ENCODE measurements around the gene HSPB1.

The HSPB1 gene

DNA sequence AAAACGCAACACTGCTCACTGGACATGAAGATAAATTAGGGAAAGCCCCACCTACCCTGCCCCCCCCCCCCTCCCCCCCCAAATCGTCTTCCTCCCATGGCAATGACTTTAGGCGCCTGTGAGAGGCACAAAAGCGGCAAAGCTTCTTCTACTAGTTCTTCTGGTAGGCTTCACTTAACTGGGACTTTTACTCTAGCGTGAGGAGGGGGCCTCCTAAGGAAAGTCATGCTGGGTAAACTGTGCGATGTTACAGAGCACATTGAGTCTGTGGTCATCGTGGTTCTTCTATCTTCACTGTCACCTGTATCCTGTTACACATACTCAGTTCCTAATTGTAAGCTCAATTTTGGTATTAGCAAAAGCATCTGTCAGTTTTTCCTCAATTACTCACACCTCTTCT, 25.1 kb downstream of the HSPB1 start:
- H3K27ac ChIP-seq, result no peak overlapping the region
- TF ChIP-seq, protein P1, sequence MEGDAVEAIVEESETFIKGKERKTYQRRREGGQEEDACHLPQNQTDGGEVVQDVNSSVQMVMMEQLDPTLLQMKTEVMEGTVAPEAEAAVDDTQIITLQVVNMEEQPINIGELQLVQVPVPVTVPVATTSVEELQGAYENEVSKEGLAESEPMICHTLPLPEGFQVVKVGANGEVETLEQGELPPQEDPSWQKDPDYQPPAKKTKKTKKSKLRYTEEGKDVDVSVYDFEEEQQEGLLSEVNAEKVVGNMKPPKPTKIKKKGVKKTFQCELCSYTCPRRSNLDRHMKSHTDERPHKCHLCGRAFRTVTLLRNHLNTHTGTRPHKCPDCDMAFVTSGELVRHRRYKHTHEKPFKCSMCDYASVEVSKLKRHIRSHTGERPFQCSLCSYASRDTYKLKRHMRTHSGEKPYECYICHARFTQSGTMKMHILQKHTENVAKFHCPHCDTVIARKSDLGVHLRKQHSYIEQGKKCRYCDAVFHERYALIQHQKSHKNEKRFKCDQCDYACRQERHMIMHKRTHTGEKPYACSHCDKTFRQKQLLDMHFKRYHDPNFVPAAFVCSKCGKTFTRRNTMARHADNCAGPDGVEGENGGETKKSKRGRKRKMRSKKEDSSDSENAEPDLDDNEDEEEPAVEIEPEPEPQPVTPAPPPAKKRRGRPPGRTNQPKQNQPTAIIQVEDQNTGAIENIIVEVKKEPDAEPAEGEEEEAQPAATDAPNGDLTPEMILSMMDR (conservative IDR thresholded peaks at IDR 0.05), result no peak
- TF ChIP-seq ZFX (IDR thresholded peaks at IDR 0.05), result no peak

DNA sequence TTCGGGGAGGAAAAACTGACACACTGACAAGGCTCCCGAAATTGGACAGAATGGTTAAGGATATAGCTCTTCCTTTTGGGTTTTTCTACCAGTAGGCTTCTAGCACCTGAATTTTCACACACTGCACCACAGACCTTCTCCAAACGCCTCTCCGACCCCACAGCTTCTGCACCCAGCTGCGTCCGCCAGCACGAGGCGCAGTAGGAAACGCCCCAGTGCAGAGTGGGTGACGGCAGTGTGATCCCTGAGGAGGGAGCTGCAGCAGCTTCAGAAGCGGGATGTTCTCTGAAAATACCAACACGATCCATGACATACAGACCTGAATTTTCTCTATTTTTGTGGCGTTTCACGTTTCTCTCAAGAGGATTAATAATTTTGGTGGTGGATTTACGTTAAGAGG, 25.9 kb downstream of the HSPB1 start:
- H3K27ac ChIP-seq, result no peak overlapping the region
- TF ChIP-seq, protein P1 (conservative IDR thresholded peaks at IDR 0.05), result no peak
- no peak for TF ChIP-seq ZFX (IDR thresholded peaks at IDR 0.05)

DNA sequence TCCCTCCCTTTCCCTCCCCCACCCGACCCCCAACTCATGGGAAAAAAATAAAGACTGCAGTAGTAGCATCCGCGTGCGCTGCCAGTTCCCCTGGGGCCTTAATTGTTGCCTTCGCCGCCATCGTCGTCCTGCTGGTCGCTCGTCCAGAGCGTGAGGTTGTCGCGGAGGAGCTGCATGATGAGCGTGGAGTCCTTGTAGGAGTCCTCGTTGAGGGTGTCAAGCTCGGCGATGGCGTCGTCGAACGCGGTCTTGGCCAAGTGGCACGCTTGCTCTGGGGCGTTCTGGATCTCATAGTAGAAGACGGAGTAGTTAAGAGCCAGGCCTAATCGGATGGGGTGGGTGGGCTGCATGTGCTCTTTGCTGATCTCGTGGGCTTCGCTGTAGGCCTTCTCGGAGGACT, 27.0 kb downstream of the HSPB1 start:
- TF ChIP-seq, protein P1 (conservative IDR thresholded peaks at IDR 0.05), result no peak
- H3K27ac ChIP-seq, result no peak overlapping the region

DNA sequence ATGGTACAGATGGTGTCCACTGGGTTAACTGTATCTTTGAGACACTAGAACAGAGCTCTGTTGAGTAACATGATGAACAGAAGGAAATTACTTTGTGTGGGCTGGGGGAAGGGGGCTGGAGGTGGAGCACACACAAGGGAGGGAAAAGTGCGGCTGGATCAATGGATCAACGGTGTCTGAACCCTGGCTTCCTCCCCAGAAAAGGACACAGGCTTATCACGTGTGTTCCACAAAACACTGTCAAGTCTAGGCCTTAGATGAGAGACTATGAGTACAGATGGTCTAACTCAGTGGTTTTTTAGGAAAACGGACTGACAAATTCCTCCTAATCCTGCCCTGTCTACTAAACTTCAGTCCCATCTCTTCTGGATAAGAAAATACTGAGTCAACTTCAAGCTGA, 27.8 kb downstream of the HSPB1 start:
- no peak for TF ChIP-seq ZFX (IDR thresholded peaks at IDR 0.05)
- TF ChIP-seq, protein P1 (conservative IDR thresholded peaks at IDR 0.05), result no peak
- no peak overlapping the region for H3K27ac ChIP-seq

DNA sequence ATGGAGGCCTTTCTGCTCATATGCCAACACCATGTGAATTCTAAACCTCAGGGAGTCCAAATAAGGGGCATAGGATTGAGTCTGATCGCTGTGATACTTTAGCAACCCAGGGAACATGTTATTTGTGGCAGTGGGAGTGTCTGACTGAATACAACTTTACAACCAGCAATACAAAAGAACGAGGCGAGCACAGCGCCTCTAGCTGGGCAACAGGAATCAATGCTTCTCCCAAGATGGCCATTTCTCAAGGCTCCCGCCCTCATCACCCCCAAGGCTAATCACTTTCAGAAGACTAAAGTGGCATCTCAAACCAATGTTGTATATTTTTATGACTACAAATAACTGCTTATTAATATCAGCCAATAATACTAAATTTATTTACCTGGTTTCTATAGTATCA, 28.2 kb downstream of the HSPB1 start:
- TF ChIP-seq, protein P1 (conservative IDR thresholded peaks at IDR 0.05), result no peak
- TF ChIP-seq ZFX (IDR thresholded peaks at IDR 0.05), result no peak
- no peak overlapping the region for H3K27ac ChIP-seq

DNA sequence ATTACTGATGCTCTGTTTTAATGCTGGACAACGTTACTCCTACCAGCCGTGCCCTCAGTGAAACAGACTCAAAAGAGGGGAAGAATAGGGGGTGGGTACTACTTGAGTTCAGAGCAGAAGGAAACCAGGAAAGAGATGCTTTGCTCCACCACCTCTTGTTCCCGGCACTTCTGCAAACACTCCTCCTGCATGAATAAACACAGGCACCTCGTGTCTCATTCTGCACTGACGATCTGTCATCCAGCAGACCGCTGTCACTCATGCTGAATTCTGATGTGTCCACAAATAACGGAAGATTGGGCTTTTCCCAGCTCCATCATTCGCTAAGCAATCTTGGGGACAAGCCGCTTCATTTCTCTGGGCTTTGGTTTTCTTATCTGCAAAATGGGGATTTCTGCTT, 29.6 kb downstream of the HSPB1 start:
- TF ChIP-seq, protein P1 (conservative IDR thresholded peaks at IDR 0.05), result no peak
- no peak for TF ChIP-seq ZFX (IDR thresholded peaks at IDR 0.05)
- H3K27ac ChIP-seq, result no peak overlapping the region

DNA sequence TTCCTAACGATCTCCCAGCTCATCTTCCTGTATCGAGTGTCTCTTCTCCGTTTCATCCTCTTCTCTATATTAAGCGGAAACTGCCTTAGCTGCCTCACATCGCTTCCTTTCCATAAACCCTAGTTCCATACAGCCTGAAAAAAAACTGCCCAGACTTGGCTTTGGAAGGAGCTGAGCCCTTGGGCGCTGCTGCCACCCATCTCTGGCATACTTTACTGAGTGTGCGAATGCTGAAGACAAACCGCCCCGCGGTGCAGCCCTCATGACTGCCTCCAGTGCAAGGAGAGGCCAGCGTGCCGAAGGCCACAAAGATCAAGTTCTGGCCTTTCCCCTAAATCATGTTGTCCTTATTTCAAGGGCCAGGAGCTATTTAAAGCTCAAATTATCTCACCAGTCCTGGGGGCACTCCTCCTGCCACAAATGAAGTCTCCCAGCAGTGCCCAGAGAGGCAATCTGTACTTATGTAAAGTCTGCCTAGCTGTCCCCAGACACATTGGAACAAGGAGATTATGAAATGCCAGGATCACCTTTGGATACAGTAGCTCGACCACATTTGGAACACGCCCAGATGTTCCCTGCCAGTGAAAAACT, 31.1 kb downstream of the HSPB1 start:
- no peak overlapping the region for H3K27ac ChIP-seq
- TF ChIP-seq, protein P1 (conservative IDR thresholded peaks at IDR 0.05), result no peak
- TF ChIP-seq ZFX (IDR thresholded peaks at IDR 0.05), result no peak

All from C4-2B (cell line).